Fibroblast of skin of right biceps (primary cell): Measurements from ENCODE around the gene OTOG.
A peak's percentile ranks its signal among the peaks of the same experiment; 100 is the strongest.

Source experiments
- DNase-seq: peaks from one replicate; pipeline ENCODE4 v3.0.0-alpha.2; 2013

Gene OTOG

GRCh38 chr11:17547051-17547577 lies at the start of gene OTOG:
Gene OTOG (plus strand): TSS chr11:17547259. CDS start chr11:17547373, 114 bp downstream.
- DNase-seq: no peak

GRCh38 chr11:17498058-17498457 lies 49.0 kb upstream of the OTOG start:
- no peak for DNase-seq

- DNase-seq: no peak
Observed at GRCh38 chr11:17498475-17498874, 48.6 kb upstream of the OTOG start.

GRCh38 chr11:17500673-17501072 lies 46.4 kb upstream of the OTOG start:
- no peak for DNase-seq

- no peak for DNase-seq
Observed at GRCh38 chr11:17502630-17503029, 44.4 kb upstream of the OTOG start.

- peak; percentile 42 for DNase-seq
Observed at GRCh38 chr11:17504330-17505107, 42.5 kb upstream of the OTOG start.

GRCh38 chr11:17505146-17505545 lies 41.9 kb upstream of the OTOG start:
- no peak for DNase-seq

GRCh38 chr11:17506314-17506713 lies 40.7 kb upstream of the OTOG start:
- DNase-seq: no peak

- no peak for DNase-seq
Observed at GRCh38 chr11:17506942-17507341, 40.1 kb upstream of the OTOG start.

GRCh38 chr11:17507773-17508172 lies 39.3 kb upstream of the OTOG start:
- DNase-seq: no peak

GRCh38 chr11:17508306-17508705 lies 38.8 kb upstream of the OTOG start:
- no peak for DNase-seq

GRCh38 chr11:17508791-17509190 lies 38.3 kb upstream of the OTOG start:
- DNase-seq: no peak

- DNase-seq: no peak
Observed at GRCh38 chr11:17510507-17511206, 36.4 kb upstream of the OTOG start.

GRCh38 chr11:17511571-17511970 lies 35.5 kb upstream of the OTOG start:
- DNase-seq: no peak

GRCh38 chr11:17512101-17512500 lies 35.0 kb upstream of the OTOG start:
- DNase-seq: no peak

- DNase-seq: no peak
Observed at GRCh38 chr11:17513853-17514252, 33.2 kb upstream of the OTOG start.

- no peak for DNase-seq
Observed at GRCh38 chr11:17514476-17514875, 32.6 kb upstream of the OTOG start.

GRCh38 chr11:17515443-17516176 lies 31.4 kb upstream of the OTOG start:
- no peak for DNase-seq

GRCh38 chr11:17516551-17517150 lies 30.4 kb upstream of the OTOG start:
- DNase-seq: no peak

- no peak for DNase-seq
Observed at GRCh38 chr11:17517186-17517585, 29.9 kb upstream of the OTOG start.

- no peak for DNase-seq
Observed at GRCh38 chr11:17518366-17518765, 28.7 kb upstream of the OTOG start.

- no peak for DNase-seq
Observed at GRCh38 chr11:17519061-17519885, 27.8 kb upstream of the OTOG start.
